HepG2 (cell line): Measurements from ENCODE around the gene LTA. TPM values are rescaled to one million over a fixed set of nuclear protein-coding genes. Genes with fewer than 3 reads are reported as not detected.

Experiments
- HMGXB4 ChIP-seq, 2 experiments: sonication (generic) in 1 of 2; formaldehyde crosslinking in 1 of 2; IDR thresholded peaks; 2 replicates each; pipeline versions ENCODE4 v1.4.0 to v1.6.1; 2018 to 2020; ENCODE audit warnings: missing genetic modification reagents in 2 of 2, borderline replicate concordance in 1 of 2, low read depth in 1 of 2, mild to moderate bottlenecking in 1 of 2, missing biosample characterization in 1 of 2
- HNRNPUL1 ChIP-seq: fragments of 200-400 bp; formaldehyde crosslinking; IDR thresholded peaks from 2 replicates; pipeline ENCODE4 v1.6.1; 2017; ENCODE audit warnings: low read depth, mild to moderate bottlenecking, low read length, moderate library complexity
- MLLT10 ChIP-seq: sonication (generic); formaldehyde crosslinking; IDR thresholded peaks from 2 replicates; pipeline ENCODE4 v1.4.0; 2020; ENCODE audit warnings: missing genetic modification reagents
- NCOR1 ChIP-seq: fragments of 200-600 bp; sonication (generic); IDR thresholded peaks from 2 replicates; pipeline ENCODE4 v1.7.0; 2017; ENCODE audit warnings: antibody characterized with exemption, low read length, borderline replicate concordance
- NR2F1 ChIP-seq, 2 experiments: fragments of 450-650 bp in 1 of 2; formaldehyde crosslinking in 1 of 2; IDR thresholded peaks; 2 replicates each; pipeline versions ENCODE4 v1.5.0 to v1.6.1; 2016 to 2020; ENCODE audit warnings: mild to moderate bottlenecking in 1 of 2, missing compliant biosample characterization in 1 of 2, missing genetic modification reagents in 1 of 2, moderate library complexity in 1 of 2
- ZBED4 ChIP-seq: sonication (generic); formaldehyde crosslinking; IDR thresholded peaks from 2 replicates; pipeline ENCODE4 v1.4.0; 2020; ENCODE audit warnings: missing genetic modification reagents, borderline replicate concordance
- ZGPAT ChIP-seq: IDR thresholded peaks from 2 replicates; pipeline ENCODE4 v1.6.1; 2016; ENCODE audit warnings: mild to moderate bottlenecking
- ZMYM3 ChIP-seq: sonication (generic); formaldehyde crosslinking; IDR thresholded peaks from 2 replicates; pipeline ENCODE4 v1.5.1; 2020; ENCODE audit warnings: mild to moderate bottlenecking, missing genetic modification reagents
- ZNF253 ChIP-seq: sonication (generic); formaldehyde crosslinking; IDR thresholded peaks from 2 replicates; pipeline ENCODE4 v1.8.0; 2022; ENCODE audit warnings: mild to moderate bottlenecking, missing genetic modification reagents, borderline replicate concordance
- ZNF550 ChIP-seq: sonication (generic); formaldehyde crosslinking; IDR thresholded peaks from 2 replicates; pipeline ENCODE4 v1.4.0; 2020; ENCODE audit warnings: mild to moderate bottlenecking, missing genetic modification reagents, borderline replicate concordance
- ZNF878 ChIP-seq: sonication (generic); formaldehyde crosslinking; IDR thresholded peaks from 2 replicates; pipeline ENCODE4 v1.8.1; 2023; ENCODE audit warnings: mild to moderate bottlenecking, missing genetic modification reagents, moderate library complexity
- polyA plus RNA-seq, 8 experiments: library from polyadenylated mRNA; depleted of rRNA in 3 of 8; stranded (reverse) in 7 of 8; unstranded in 1 of 8; fragments of >200 nt; fragmentation: Illumina TruSeq in 4 of 8; extraction: Trizol in 4 of 8; gene quantifications; 2 replicates each; pipeline versions ENCODE4 v1.2.1 to v1.2.3, GENCODE V29; 2011 to 2016; ENCODE audit warnings: low read depth in 4 of 8, missing spikeins in 1 of 8, mixed read lengths in 1 of 8; ENCODE audit not compliant: insufficient read depth in 1 of 8
- total RNA-seq, 5 experiments: library from RNA; depleted of rRNA; stranded (reverse); fragments of >200 nt; fragmentation: Illumina TruSeq; extraction: Trizol; gene quantifications; 2 replicates each; pipeline ENCODE4 v1.2.3, GENCODE V29; 2016; ENCODE audit warnings: low read depth in 1 of 5

LTA gene
- total and polyA plus RNA-seq, 2 of the 13 experiments (the other 11 are each of a cell fraction or from before 2014, with no cell fraction given) = 0.09 TPM; not detected in 1

- TF ChIP-seq ZNF253 (CRISPR knock-in tag) = no peak
- TF ChIP-seq ZNF550 (CRISPR knock-in tag) = no peak
- TF ChIP-seq ZBED4 (CRISPR knock-in tag) = no peak
- no peak for TF ChIP-seq NR2F1 (CRISPR knock-in tag; IDR thresholded peaks at IDR 0.05)
- no peak for TF ChIP-seq ZMYM3 (CRISPR knock-in tag)
- TF ChIP-seq HNRNPUL1 = no peak
- no peak for TF ChIP-seq ZNF878
- TF ChIP-seq HMGXB4 (CRISPR knock-in tag; IDR thresholded peaks at IDR 0.05; ENCODE audit: borderline replicate concordance in 1 of 2, low read depth in 1 of 2) = peak in 1 of 2 experiments; percentile 15; a peak in 1 of 4 replicates
- no peak for TF ChIP-seq MLLT10
- no peak for TF ChIP-seq ZGPAT
- TF ChIP-seq NCOR1 = no peak
Measured at GRCh38 chr6:31528821-31529328, 43.2 kb upstream of the LTA start, which contains the start of gene MCCD1 (continued).
